ENCODE data around the gene TP53.
"Not testable (repeated sequence)": the region's sequence is repeated elsewhere in the genome, so short reads cannot be mapped to it uniquely, and the experiment has no call there.

TP53 gene

GRCh38 chr17:7627250-7628121 lies 59.8 kb downstream of the TP53 start, which contains the start of gene SAT2:
Gene SAT2 (minus strand): TSS chr17:7627821. CDS start chr17:7627635, 186 bp downstream.
- no peaks in the 10 kb centered on the region for H3K9me3 ChIP-seq (ENCODE audit: insufficient read depth, low read depth, low read length)
- H3K27ac ChIP-seq (ENCODE audit: low read depth, low read length), result peak within 1 kb of the TSS; percentile 99
- under 1% methylated on average over 53 of the region's 54 CpGs for WGBS
- H3K4me3 ChIP-seq (ENCODE audit: low read length), result peak within 1 kb of the TSS; percentile 71
- H3K27me3 ChIP-seq (ENCODE audit: insufficient read depth, low read length), result no peaks in the 10 kb centered on the region
- H3K36me3 ChIP-seq (ENCODE audit: insufficient read depth, low read length), result peaks cover 5% of the 10 kb centered on the region; the same call in 1 of the 2 replicates
- peak within 1 kb of the TSS; percentile 95 for H3K9ac ChIP-seq (ENCODE audit: low read depth, low read length)
- H3K4me1 ChIP-seq (ENCODE audit: insufficient read depth, low read length), result no peaks in the 10 kb centered on the region

GRCh38 chr17:7626956-7627249 lies 60.4 kb downstream of the TP53 start:
- peak overlapping the region; percentile 95 for H3K9ac ChIP-seq (ENCODE audit: low read depth, low read length)
- peak overlapping the region; percentile 99; the same call in 1 of the 2 replicates for H3K27ac ChIP-seq (ENCODE audit: low read depth, low read length)
- H3K27me3 ChIP-seq (ENCODE audit: insufficient read depth, low read length), result no peaks in the 10 kb centered on the region
- WGBS, result 6% methylated on average over 5 of the region's 6 CpGs
- H3K9me3 ChIP-seq (ENCODE audit: insufficient read depth, low read depth, low read length), result no peaks in the 10 kb centered on the region
- peaks cover 5% of the 10 kb centered on the region; the same call in 1 of the 2 replicates for H3K36me3 ChIP-seq (ENCODE audit: insufficient read depth, low read length)
- peak overlapping the region; percentile 71 for H3K4me3 ChIP-seq (ENCODE audit: low read length)
- H3K4me1 ChIP-seq (ENCODE audit: insufficient read depth, low read length), result no peaks in the 10 kb centered on the region

DNA sequence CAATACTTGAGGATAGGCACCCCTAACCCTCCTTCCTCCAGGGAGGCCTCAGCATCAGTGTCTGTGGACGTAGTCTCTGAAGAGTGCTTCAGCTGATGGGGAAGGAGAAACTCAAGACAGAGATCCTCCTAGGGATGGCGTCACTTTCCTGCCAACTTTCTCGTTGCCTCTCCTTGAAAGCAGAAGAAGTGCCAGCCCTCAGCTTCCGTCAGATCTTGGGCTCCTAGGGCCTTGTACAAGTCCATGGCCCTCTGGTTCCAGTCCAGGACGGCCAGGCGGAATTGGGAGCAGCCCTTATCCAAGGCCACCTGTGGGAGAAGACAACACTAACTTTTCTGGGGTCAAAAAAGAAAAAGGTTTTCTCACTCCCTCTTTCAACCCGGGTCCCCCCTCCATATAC lies 61.0 kb downstream of the TP53 start:
- no peaks in the 10 kb centered on the region for H3K27me3 ChIP-seq (ENCODE audit: insufficient read depth, low read length)
- WGBS, result 90% methylated on average over 7 of the region's 7 CpGs
- H3K27ac ChIP-seq (ENCODE audit: low read depth, low read length), result no peak overlapping the region
- no peaks in the 10 kb centered on the region for H3K4me1 ChIP-seq (ENCODE audit: insufficient read depth, low read length)
- H3K9ac ChIP-seq (ENCODE audit: low read depth, low read length), result no peak overlapping the region
- no peaks in the 10 kb centered on the region for H3K9me3 ChIP-seq (ENCODE audit: insufficient read depth, low read depth, low read length)
- H3K4me3 ChIP-seq (ENCODE audit: low read length), result peak overlapping the region; percentile 71
- peaks cover 5% of the 10 kb centered on the region; the same call in 1 of the 2 replicates for H3K36me3 ChIP-seq (ENCODE audit: insufficient read depth, low read length)

DNA sequence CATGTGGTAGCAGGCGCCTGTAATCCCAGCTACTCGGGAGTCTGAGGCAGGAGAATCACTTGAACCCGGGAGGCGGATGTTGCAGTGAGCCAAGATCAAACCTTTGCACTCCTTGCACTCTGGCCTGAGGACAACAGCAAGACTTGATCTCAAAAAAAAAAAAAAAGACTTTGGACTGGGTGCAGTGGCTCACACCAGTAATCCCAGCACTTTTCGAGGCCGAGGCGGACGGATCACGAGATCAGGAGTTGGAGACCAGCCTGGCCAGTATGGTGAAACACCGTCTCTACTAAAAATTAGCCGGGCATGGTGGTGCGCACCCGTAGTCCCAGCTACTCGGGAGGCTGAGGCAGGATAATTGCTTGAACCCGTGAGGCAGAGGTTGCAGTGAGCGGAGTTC lies 61.5 kb downstream of the TP53 start:
- H3K36me3 ChIP-seq (ENCODE audit: insufficient read depth, low read length); H3K4me1 ChIP-seq (ENCODE audit: insufficient read depth, low read length); H3K27ac ChIP-seq (ENCODE audit: low read depth, low read length); H3K9me3 ChIP-seq (ENCODE audit: insufficient read depth, low read depth, low read length); H3K9ac ChIP-seq (ENCODE audit: low read depth, low read length); H3K4me3 ChIP-seq (ENCODE audit: low read length); H3K27me3 ChIP-seq (ENCODE audit: insufficient read depth, low read length): not testable (repeated sequence)
- 95% methylated on average over 16 of the region's 16 CpGs for WGBS

DNA sequence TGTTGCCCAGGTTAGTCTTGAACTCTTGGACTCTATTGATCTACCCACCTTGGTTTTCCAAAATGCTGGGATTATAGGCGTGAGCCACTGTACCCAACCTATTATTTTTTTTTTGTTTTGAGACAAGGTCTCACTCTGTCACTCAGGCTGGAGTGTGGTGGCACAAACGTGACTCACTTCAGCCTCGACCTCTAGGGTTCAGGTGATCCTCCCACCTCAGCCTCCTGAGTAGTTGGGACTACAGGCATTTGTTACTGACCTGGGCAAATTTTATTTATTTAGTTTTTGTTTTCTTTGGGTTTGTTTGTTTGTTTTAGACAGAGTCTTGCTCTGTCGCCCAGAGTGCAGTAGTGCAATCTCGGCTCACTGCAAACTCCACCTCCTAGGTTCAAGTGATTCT lies 63.6 kb downstream of the TP53 start:
- Histone ChIP-seq H3K9me3 (ENCODE audit: insufficient read depth, low read depth, low read length) (no peaks in the 10 kb centered on the region), H3K27me3 (ENCODE audit: insufficient read depth, low read length) (no peaks in the 10 kb centered on the region), H3K4me3 (ENCODE audit: low read length) (no peak overlapping the region), H3K36me3 (ENCODE audit: insufficient read depth, low read length) (peaks cover 5% of the 10 kb centered on the region; the same call in 1 of the 2 replicates), H3K4me1 (ENCODE audit: insufficient read depth, low read length) (no peaks in the 10 kb centered on the region), H3K27ac (ENCODE audit: low read depth, low read length) (no peak overlapping the region), H3K9ac (ENCODE audit: low read depth, low read length) (no peak overlapping the region)
- 98% methylated on average over 5 of the region's 5 CpGs for WGBS

DNA sequence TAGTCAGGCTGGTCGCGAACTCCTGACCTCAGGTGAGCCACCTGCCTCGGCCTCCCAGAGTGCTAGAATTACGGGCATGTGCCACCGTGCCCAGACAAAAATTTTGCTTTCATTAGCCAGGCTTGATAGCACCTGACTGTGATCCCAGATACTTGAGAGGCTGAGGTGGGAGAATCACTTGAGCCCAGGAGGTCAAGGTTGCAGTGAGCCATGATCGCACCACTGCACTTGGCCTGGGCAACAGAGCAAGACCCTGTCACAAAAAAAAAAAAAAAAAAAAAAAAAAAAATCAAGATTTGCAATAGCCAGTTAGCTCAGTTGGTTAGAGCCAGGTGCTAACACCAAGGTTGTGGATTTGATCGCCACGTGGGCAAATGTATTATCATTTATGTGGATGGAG lies 66.5 kb downstream of the TP53 start:
- Histone ChIP-seq H3K9ac (ENCODE audit: low read depth, low read length) (no peak overlapping the region), H3K36me3 (ENCODE audit: insufficient read depth, low read length) (peaks cover under 1% of the 10 kb centered on the region; the same call in 1 of the 2 replicates), H3K27me3 (ENCODE audit: insufficient read depth, low read length) (no peaks in the 10 kb centered on the region), H3K4me3 (ENCODE audit: low read length) (no peak overlapping the region), H3K4me1 (ENCODE audit: insufficient read depth, low read length) (no peaks in the 10 kb centered on the region), H3K9me3 (ENCODE audit: insufficient read depth, low read depth, low read length) (no peaks in the 10 kb centered on the region), H3K27ac (ENCODE audit: low read depth, low read length) (no peak overlapping the region)
- WGBS, result 95% methylated on average over 8 of the region's 8 CpGs

DNA sequence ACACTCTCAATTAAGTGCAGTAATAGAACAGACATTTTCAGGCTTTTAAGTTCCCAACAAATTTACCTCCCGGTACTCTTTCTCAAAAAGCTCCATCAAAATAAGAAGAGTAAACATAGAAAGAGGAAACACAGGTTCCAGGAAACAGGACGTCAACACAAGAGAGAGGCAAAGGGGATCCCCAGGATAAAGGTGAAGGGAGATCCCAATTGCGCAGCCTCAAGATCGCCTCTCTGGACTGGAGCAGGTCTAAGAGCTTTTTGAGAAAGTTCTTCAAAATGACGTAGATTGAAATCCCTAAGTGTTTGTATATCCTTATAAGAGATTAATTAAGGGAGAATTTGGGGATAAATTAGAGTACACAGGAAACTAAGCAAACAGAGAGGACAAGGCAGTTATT lies 68.7 kb downstream of the TP53 start:
- Histone ChIP-seq H3K9me3 (ENCODE audit: insufficient read depth, low read depth, low read length) (no peaks in the 10 kb centered on the region), H3K4me3 (ENCODE audit: low read length) (no peak overlapping the region), H3K9ac (ENCODE audit: low read depth, low read length) (no peak overlapping the region), H3K4me1 (ENCODE audit: insufficient read depth, low read length) (peaks cover 2% of the 10 kb centered on the region; the same call in 1 of the 2 replicates), H3K36me3 (ENCODE audit: insufficient read depth, low read length) (no peaks in the 10 kb centered on the region), H3K27me3 (ENCODE audit: insufficient read depth, low read length) (no peaks in the 10 kb centered on the region), H3K27ac (ENCODE audit: low read depth, low read length) (no peak overlapping the region)
- 94% methylated on average over 4 of the region's 5 CpGs for WGBS
